IMR-90 (cell line): Measurements from ENCODE around the gene FYB2. TPM values are rescaled to one million over a fixed set of nuclear protein-coding genes. Genes with fewer than 3 reads are reported as not detected.
A peak's percentile ranks its signal among the peaks of the same experiment; 100 is the strongest.

Experiments
- ATAC-seq: fragments of 200-7000 bp; cut with Tn5 transposase; 2 replicates; pipeline ENCODE4 v1.9.1; 2020; ENCODE audit warnings: low read depth, mild to moderate bottlenecking, moderate library complexity
- Bru-seq: library from RNA; stranded (reverse); fragments of 400-500 nt; gene quantifications from one replicate; lab custom pipeline; 2021; lab: Mats Ljungman, UMichigan
- BruChase-seq, 2 experiments: library from RNA; stranded (reverse); fragments of 400-500 nt; gene quantifications; one replicate each; lab custom pipeline; 2021; lab: Mats Ljungman, UMichigan
- BruUV-seq: library from RNA; stranded (reverse); fragments of 400-500 nt; replicated peaks from 2 replicates; lab custom pipeline; 2021; lab: Mats Ljungman, UMichigan
- CTCF ChIA-PET: fragments of 300-600 bp; formaldehyde crosslinking; extraction: SDS; loops from one replicate; lab custom pipeline; 2021; ENCODE audit warnings: antibody characterized with exemption; lab: Yijun Ruan, JAX
- POLR2A ChIA-PET: fragments of 300-600 bp; sonication (Branson Sonifier 250); formaldehyde crosslinking; loops from one replicate; lab custom pipeline; 2022; ENCODE audit warnings: antibody characterized with exemption; ENCODE audit not compliant: unreplicated experiment; lab: Charles Lee
- DNase-seq: peaks from one replicate; pipeline ENCODE4 v3.0.0; 2013
- H2AFZ ChIP-seq: replicated peaks from 2 replicates; pipeline ENCODE3; 2013; ENCODE audit warnings: low read length, mild to moderate bottlenecking; ENCODE audit not compliant: poor library complexity
- H2AK5ac ChIP-seq: 2 replicates; pipeline ENCODE4 v1.6.1; 2013; ENCODE audit warnings: low read depth, low read length, inconsistent platforms
- H2AK9ac ChIP-seq: replicated peaks from 2 replicates; pipeline ENCODE3; 2013; ENCODE audit warnings: mild to moderate bottlenecking, low read depth, low read length, moderate library complexity; ENCODE audit not compliant: poor library complexity
- H2BK120ac ChIP-seq: 2 replicates; pipeline ENCODE4 v1.6.1; 2013; ENCODE audit warnings: low read depth, low read length, inconsistent platforms
- H2BK15ac ChIP-seq: 3 replicates; pipeline ENCODE4 v1.6.1; 2013; ENCODE audit warnings: low read depth, low read length, inconsistent platforms
- H2BK20ac ChIP-seq: 2 replicates; pipeline ENCODE4 v1.6.1; 2013; ENCODE audit warnings: low read depth, mild to moderate bottlenecking, inconsistent platforms, low read length, moderate library complexity
- H2BK5ac ChIP-seq: 2 replicates; pipeline ENCODE4 v1.6.1; 2013; ENCODE audit warnings: mild to moderate bottlenecking, low read depth, low read length, inconsistent platforms; ENCODE audit not compliant: poor library complexity, severe bottlenecking
- H3K14ac ChIP-seq: replicated peaks from 2 replicates; pipeline ENCODE4 v1.6.1; 2013; ENCODE audit warnings: low read depth, low read length, inconsistent platforms
- H3K18ac ChIP-seq: 2 replicates; pipeline ENCODE4 v1.6.1; 2013; ENCODE audit warnings: low read depth, low read length, control low read depth
- H3K23ac ChIP-seq: 2 replicates; pipeline ENCODE4 v1.6.1; 2013; ENCODE audit warnings: low read depth, low read length, inconsistent platforms
- H3K27ac ChIP-seq: 2 replicates; pipeline ENCODE4 v1.5.1; 2013; ENCODE audit warnings: mild to moderate bottlenecking, control low read depth, low read length; ENCODE audit not compliant: insufficient read depth
- H3K27me3 ChIP-seq: 2 replicates; pipeline ENCODE4 v1.6.1; 2013; ENCODE audit warnings: low read length; ENCODE audit not compliant: control insufficient read depth, insufficient read depth
- H3K36me3 ChIP-seq: 2 replicates; pipeline ENCODE4 v1.6.1; 2013; ENCODE audit warnings: low read length, mixed read lengths; ENCODE audit not compliant: control insufficient read depth, insufficient read depth
- H3K4ac ChIP-seq: 2 replicates; pipeline ENCODE4 v1.6.1; 2013; ENCODE audit warnings: low read depth, low read length, inconsistent platforms
- H3K4me1 ChIP-seq: 2 replicates; pipeline ENCODE4 v1.6.1; 2013; ENCODE audit warnings: low read length, mixed read lengths; ENCODE audit not compliant: control insufficient read depth, insufficient read depth
- H3K4me2 ChIP-seq: 2 replicates; pipeline ENCODE4 v1.6.1; 2013; ENCODE audit warnings: low read depth, mild to moderate bottlenecking, control low read depth, low read length, moderate library complexity
- H3K4me3 ChIP-seq: 2 replicates; pipeline ENCODE4 v1.5.1; 2013; ENCODE audit warnings: low read depth, mild to moderate bottlenecking, control low read depth, low read length, moderate library complexity; ENCODE audit not compliant: insufficient read depth
- H3K56ac ChIP-seq: 2 replicates; pipeline ENCODE4 v1.6.1; 2013; ENCODE audit warnings: low read length, inconsistent platforms; ENCODE audit not compliant: insufficient read depth; ENCODE audit errors: extremely low read depth
- H3K79me1 ChIP-seq, 2 experiments: 2 replicates each; pipeline ENCODE4 v1.6.1; 2013; ENCODE audit warnings: low read length in 2 of 2, inconsistent platforms in 1 of 2, low read depth in 1 of 2
- H3K9ac ChIP-seq: 2 replicates; pipeline ENCODE4 v1.6.1; 2013; ENCODE audit warnings: low read depth, low read length, control low read depth
- H3K9me1 ChIP-seq: 2 replicates; pipeline ENCODE4 v1.6.1; 2013; ENCODE audit warnings: low read length, inconsistent platforms; ENCODE audit not compliant: insufficient read depth
- H3K9me3 ChIP-seq: 2 replicates; pipeline ENCODE4 v1.6.1; 2013; ENCODE audit warnings: low read length; ENCODE audit not compliant: control insufficient read depth, insufficient read depth
- H4K20me1 ChIP-seq: 2 replicates; pipeline ENCODE4 v1.6.1; 2013; ENCODE audit warnings: low read length, inconsistent platforms; ENCODE audit not compliant: insufficient read depth
- H4K5ac ChIP-seq: 2 replicates; pipeline ENCODE4 v1.6.1; 2013; ENCODE audit warnings: mild to moderate bottlenecking, low read depth, low read length, control low read depth
- H4K8ac ChIP-seq, 2 experiments: 2 replicates each; pipeline ENCODE4 v1.6.1; 2013; ENCODE audit warnings: low read depth in 2 of 2, low read length in 2 of 2, control low read depth in 1 of 2, inconsistent platforms in 1 of 2
- H4K91ac ChIP-seq: 2 replicates; pipeline ENCODE4 v1.6.1; 2013; ENCODE audit warnings: low read depth, low read length, inconsistent platforms; ENCODE audit not compliant: insufficient read depth
- BHLHE40 ChIP-seq: fragments of 150-350 bp; IDR thresholded peaks from 2 replicates; pipeline ENCODE4 v1.6.1; 2016; ENCODE audit warnings: mild to moderate bottlenecking, low read depth, low read length
- CEBPB ChIP-seq: IDR thresholded peaks from 2 replicates; pipeline ENCODE4 v1.6.1; 2012; ENCODE audit warnings: low read depth, low read length, improper control_type of control experiment
- CHD1 ChIP-seq: IDR thresholded peaks from 2 replicates; pipeline ENCODE4 v1.6.1; 2012; ENCODE audit warnings: low read depth, low read length, improper control_type of control experiment
- FOS ChIP-seq: fragments of 150-350 bp; IDR thresholded peaks from 2 replicates; pipeline ENCODE4 v1.6.1; 2016; ENCODE audit warnings: low read depth, low read length
- MAZ ChIP-seq: IDR thresholded peaks from 2 replicates; pipeline ENCODE4 v1.6.1; 2012; ENCODE audit warnings: low read depth, mild to moderate bottlenecking, low read length, improper control_type of control experiment, moderate library complexity, borderline replicate concordance
- MXI1 ChIP-seq: IDR thresholded peaks from 2 replicates; pipeline ENCODE4 v1.6.1; 2012; ENCODE audit warnings: low read depth, mild to moderate bottlenecking, low read length, moderate library complexity, borderline replicate concordance
- NFE2L2 ChIP-seq: fragments of 150-350 bp; IDR thresholded peaks from 2 replicates; pipeline ENCODE4 v1.6.1; 2016; ENCODE audit warnings: low read depth, mild to moderate bottlenecking, low read length
- POLR2A ChIP-seq: IDR thresholded peaks from 2 replicates; pipeline ENCODE4 v1.6.1; 2012; ENCODE audit warnings: mild to moderate bottlenecking, low read depth, low read length
- RAD21 ChIP-seq: IDR thresholded peaks from 2 replicates; pipeline ENCODE4 v1.6.1; 2012; ENCODE audit warnings: low read length, improper control_type of control experiment
- RCOR1 ChIP-seq: IDR thresholded peaks from 2 replicates; pipeline ENCODE4 v1.6.1; 2012; ENCODE audit warnings: mild to moderate bottlenecking, low read length, improper control_type of control experiment; ENCODE audit not compliant: insufficient replicate concordance
- SMC3 ChIP-seq: fragments of 150-350 bp; IDR thresholded peaks from 2 replicates; pipeline ENCODE4 v1.6.1; 2016; ENCODE audit warnings: low read depth, mild to moderate bottlenecking, antibody characterized with exemption, low read length, moderate library complexity
- USF2 ChIP-seq: fragments of 150-350 bp; IDR thresholded peaks from 2 replicates; pipeline ENCODE4 v1.6.1; 2017; ENCODE audit warnings: mild to moderate bottlenecking, antibody characterized with exemption, low read length, low read depth
- WGBS, 2 experiments: methylation state at CpG; one replicate each; pipeline versions ENCODE4 v1.1.5 to v1.1.7; 2013; ENCODE audit warnings: missing lambda C conversion rate in 2 of 2; ENCODE audit not compliant: insufficient read length in 1 of 2; ENCODE audit errors: extremely low coverage in 2 of 2; 5-methylcytosine and 5-hydroxymethylcytosine counted together
- dilution Hi-C: fragments of 300-500 bp; cut with HindIII; formaldehyde crosslinking; loops from one replicate; pipeline ENCODE4 v1.14.3; 2018; ENCODE audit warnings: low sequenced_read_pairs; ENCODE audit not compliant: unreplicated experiment
- in situ Hi-C: fragments of 300-500 bp; cut with MboI; formaldehyde crosslinking; loops from 3 replicates; pipeline ENCODE4 v1.14.3; 2019; ENCODE audit warnings: low sequenced_read_pairs, inconsistent platforms, mixed read lengths
- intact Hi-C: fragments of 100-400 bp; cut with micrococcal nuclease; formaldehyde crosslinking; loops from 2 replicates; pipeline ENCODE4 v1.10.0; 2022
- long read RNA-seq: library from polyadenylated mRNA; unstranded; transcript quantifications from one replicate; pipeline ENCODE4 v2.0.0, GENCODE V29; 2021; ENCODE audit not compliant: unreplicated experiment
- polyA plus RNA-seq, 3 experiments: library from polyadenylated mRNA; depleted of rRNA; stranded (reverse); fragments of >200 nt; gene quantifications; 2 replicates each; pipeline ENCODE4 v1.2.3, GENCODE V29; 2012; ENCODE audit warnings: low replicate concordance in 1 of 3
- total RNA-seq: library from RNA; depleted of rRNA; stranded (reverse); fragments of >200 nt; gene quantifications from 2 replicates; pipeline ENCODE4 v1.2.3, GENCODE V29; 2012; rRNA removed
- TF ChIP-seq, protein P1 (sequence below): fragments of 150-350 bp; IDR thresholded peaks from 2 replicates; pipeline ENCODE4 v1.6.1; 2016; ENCODE audit warnings: low read depth, mild to moderate bottlenecking, low read length, moderate library complexity, borderline replicate concordance
- TF ChIP-seq, protein P2 (sequence below): conservative IDR thresholded peaks from 2 replicates; pipeline ENCODE4 v1.5.1; 2012; ENCODE audit warnings: mild to moderate bottlenecking, low read depth, low read length, improper control_type of control experiment

FYB2 gene
- total RNA-seq (under 0.01 TPM in 1 of 2 replicates, not detected in the other), polyA plus RNA-seq (2012; rRNA removed) (not detected in 2 replicates), Bru-seq, nascent RNA (percentile 11 among the genes with signal in this experiment), BruChase-seq, experiment 1, labeled RNA remaining after a 6-hour chase (percentile 11 among the genes with signal in this experiment), BruChase-seq, experiment 2, labeled RNA remaining after a 2-hour chase (percentile 11 among the genes with signal in this experiment)
- not detected in 2 replicates for polyA plus RNA-seq (2012; cell fraction: cytosol; rRNA removed)
- 0.05 TPM in 1 of 2 replicates, not detected in the other for polyA plus RNA-seq (2012; cell fraction: nucleus; rRNA removed; ENCODE audit: low replicate concordance)
- long read RNA-seq, result 0 reads

DNA sequence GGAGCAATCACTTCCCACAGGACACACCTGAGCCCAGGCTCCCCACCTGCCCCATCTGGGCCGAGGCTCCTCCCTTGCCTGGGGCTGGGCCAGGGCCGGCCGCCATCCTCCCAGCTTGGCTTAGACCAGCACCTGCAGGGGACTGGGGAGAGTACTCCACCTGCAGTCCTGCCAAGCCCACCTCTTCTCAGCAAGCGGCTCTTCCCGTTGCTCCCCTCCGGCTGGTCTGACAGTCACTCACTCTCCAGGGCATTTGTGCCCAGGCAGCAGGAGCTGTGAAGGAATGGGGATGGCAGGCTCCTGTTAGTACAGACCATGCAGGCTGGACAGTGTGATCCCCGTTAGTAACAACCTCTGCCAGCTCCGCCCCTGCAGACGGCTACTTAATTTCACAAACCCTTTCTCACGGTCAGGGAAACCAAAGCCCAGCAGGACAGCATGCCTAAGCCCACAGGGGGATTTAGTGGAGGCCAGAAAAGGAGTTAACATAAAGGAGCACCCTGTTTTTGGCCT lies at the start of gene FYB2:
FYB2 (minus strand) TSS at position 18 of the 513 bp plus-strand sequence. CDS start 114 bp downstream, outside the sequence.
- Histone ChIP-seq H2AK5ac (no peak within 1 kb of the TSS), H3K23ac (no peak within 1 kb of the TSS), H2AK9ac (no peak within 1 kb of the TSS), H2BK120ac (no peak within 1 kb of the TSS), H2BK20ac (no peak within 1 kb of the TSS), H4K5ac (no peak within 1 kb of the TSS), H3K18ac (no peak within 1 kb of the TSS), H3K14ac (no peak within 1 kb of the TSS), H2BK5ac (no peak within 1 kb of the TSS), H3K79me1 (no peaks in the 10 kb centered on the region), H3K4me2 (no peak within 1 kb of the TSS), H4K91ac (no peak within 1 kb of the TSS), H3K56ac (no peak within 1 kb of the TSS), H3K9me3 (no peaks in the 10 kb centered on the region), H3K27me3 (no peaks in the 10 kb centered on the region), H3K9ac (no peak within 1 kb of the TSS), H2BK15ac (no peak within 1 kb of the TSS), H3K4me1 (peaks cover 8% of the 10 kb centered on the region), H3K9me1 (peaks cover 1% of the 10 kb centered on the region), H3K4me3 (no peak within 1 kb of the TSS), H2AFZ (no peak within 1 kb of the TSS), H3K4ac (no peak within 1 kb of the TSS; the same call in 1 of the 2 replicates), H3K36me3 (no peaks in the 10 kb centered on the region), H4K20me1 (no peaks in the 10 kb centered on the region), H4K8ac (no peak within 1 kb of the TSS), H3K27ac (no peak within 1 kb of the TSS)
- intact Hi-C loops, result no loop called here
- TF ChIP-seq, protein P1, sequence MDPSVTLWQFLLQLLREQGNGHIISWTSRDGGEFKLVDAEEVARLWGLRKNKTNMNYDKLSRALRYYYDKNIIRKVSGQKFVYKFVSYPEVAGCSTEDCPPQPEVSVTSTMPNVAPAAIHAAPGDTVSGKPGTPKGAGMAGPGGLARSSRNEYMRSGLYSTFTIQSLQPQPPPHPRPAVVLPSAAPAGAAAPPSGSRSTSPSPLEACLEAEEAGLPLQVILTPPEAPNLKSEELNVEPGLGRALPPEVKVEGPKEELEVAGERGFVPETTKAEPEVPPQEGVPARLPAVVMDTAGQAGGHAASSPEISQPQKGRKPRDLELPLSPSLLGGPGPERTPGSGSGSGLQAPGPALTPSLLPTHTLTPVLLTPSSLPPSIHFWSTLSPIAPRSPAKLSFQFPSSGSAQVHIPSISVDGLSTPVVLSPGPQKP, result no peak
- no peak for TF ChIP-seq RCOR1
- TF ChIP-seq CHD1, result no peak
- no peak for TF ChIP-seq FOS
- TF ChIP-seq NFE2L2, result no peak
- no peak for TF ChIP-seq POLR2A
- TF ChIP-seq, protein P2, sequence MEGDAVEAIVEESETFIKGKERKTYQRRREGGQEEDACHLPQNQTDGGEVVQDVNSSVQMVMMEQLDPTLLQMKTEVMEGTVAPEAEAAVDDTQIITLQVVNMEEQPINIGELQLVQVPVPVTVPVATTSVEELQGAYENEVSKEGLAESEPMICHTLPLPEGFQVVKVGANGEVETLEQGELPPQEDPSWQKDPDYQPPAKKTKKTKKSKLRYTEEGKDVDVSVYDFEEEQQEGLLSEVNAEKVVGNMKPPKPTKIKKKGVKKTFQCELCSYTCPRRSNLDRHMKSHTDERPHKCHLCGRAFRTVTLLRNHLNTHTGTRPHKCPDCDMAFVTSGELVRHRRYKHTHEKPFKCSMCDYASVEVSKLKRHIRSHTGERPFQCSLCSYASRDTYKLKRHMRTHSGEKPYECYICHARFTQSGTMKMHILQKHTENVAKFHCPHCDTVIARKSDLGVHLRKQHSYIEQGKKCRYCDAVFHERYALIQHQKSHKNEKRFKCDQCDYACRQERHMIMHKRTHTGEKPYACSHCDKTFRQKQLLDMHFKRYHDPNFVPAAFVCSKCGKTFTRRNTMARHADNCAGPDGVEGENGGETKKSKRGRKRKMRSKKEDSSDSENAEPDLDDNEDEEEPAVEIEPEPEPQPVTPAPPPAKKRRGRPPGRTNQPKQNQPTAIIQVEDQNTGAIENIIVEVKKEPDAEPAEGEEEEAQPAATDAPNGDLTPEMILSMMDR, result no peak
- no peak for TF ChIP-seq MXI1
- no peak for TF ChIP-seq MAZ
- no peak for TF ChIP-seq SMC3
- TF ChIP-seq BHLHE40, result no peak
- TF ChIP-seq USF2, result no peak
- TF ChIP-seq CEBPB, result no peak
- no peak for TF ChIP-seq RAD21
- 69% methylated on average over 3 of the region's 10 CpGs; no CpG with 5 or more reads in 1 of the 2 experiments for WGBS, 2 experiments
- CTCF ChIA-PET, result interaction anchor here (0.6 kb wide), 1 partner anchor 1597 kb away, joined by 3 read pairs; no protein-coding TSS in a partner anchor
- in situ Hi-C loops, result loop anchor here (10.0 to 25.0 kb wide), 2 partner anchors 225 to 1307 kb away; no protein-coding TSS in a partner anchor
- ATAC-seq (no peak), DNase-seq (no peak)
- dilution Hi-C loops, result no loop called here
- POLR2A ChIA-PET, result no interaction called here
- no TSS peak for BruUV-seq
